ENCODE results near the gene RYR1.

DNA sequence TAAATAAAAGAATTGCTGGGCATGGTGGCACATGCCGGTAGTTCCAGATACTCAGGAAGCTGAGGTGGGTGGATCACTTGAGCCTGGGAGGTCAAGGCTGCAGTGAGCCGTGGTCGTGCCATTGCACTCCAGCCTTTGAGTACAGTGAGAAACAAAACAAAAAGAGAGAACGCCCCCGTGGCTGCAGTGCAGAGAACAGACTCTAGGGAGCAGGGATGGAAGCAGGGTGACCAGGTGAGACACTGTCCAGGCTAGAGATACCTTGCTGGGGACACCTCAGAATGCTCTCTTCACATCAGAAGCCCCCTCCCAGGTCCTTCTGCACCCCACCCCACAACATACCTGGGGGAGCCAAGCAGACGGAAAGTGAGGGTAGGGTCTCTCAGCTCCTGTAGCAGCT lies 159.4 kb downstream of the RYR1 start:
- TF ChIP-seq, protein P1, sequence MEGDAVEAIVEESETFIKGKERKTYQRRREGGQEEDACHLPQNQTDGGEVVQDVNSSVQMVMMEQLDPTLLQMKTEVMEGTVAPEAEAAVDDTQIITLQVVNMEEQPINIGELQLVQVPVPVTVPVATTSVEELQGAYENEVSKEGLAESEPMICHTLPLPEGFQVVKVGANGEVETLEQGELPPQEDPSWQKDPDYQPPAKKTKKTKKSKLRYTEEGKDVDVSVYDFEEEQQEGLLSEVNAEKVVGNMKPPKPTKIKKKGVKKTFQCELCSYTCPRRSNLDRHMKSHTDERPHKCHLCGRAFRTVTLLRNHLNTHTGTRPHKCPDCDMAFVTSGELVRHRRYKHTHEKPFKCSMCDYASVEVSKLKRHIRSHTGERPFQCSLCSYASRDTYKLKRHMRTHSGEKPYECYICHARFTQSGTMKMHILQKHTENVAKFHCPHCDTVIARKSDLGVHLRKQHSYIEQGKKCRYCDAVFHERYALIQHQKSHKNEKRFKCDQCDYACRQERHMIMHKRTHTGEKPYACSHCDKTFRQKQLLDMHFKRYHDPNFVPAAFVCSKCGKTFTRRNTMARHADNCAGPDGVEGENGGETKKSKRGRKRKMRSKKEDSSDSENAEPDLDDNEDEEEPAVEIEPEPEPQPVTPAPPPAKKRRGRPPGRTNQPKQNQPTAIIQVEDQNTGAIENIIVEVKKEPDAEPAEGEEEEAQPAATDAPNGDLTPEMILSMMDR (IDR thresholded peaks at IDR 0.05; ENCODE audit: control extremely low read depth in 1 of 3, insufficient read depth in 1 of 3, low read depth in 1 of 3, low read length in 3 of 3) = peak; percentile 18 to 40 (median 33); a peak in 2 of 4 replicates
- TF ChIP-seq TBP (IDR thresholded peaks at IDR 0.05; ENCODE audit: low read depth, low read length) (no peak), SIN3A (conservative IDR thresholded peaks at IDR 0.05 in 1 of 2, IDR thresholded peaks at IDR 0.05 in 1 of 2; ENCODE audit: low read depth in 1 of 2, low read length in 2 of 2) (no peak)
- TF ChIP-seq, protein P2, sequence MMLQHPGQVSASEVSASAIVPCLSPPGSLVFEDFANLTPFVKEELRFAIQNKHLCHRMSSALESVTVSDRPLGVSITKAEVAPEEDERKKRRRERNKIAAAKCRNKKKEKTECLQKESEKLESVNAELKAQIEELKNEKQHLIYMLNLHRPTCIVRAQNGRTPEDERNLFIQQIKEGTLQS (IDR thresholded peaks at IDR 0.05; ENCODE audit: insufficient read depth, low read depth, low read length) = no peak
